RPMI8226 (cell line): ENCODE results near the gene GNS.
"Not testable (repeated sequence)": the region's sequence is repeated elsewhere in the genome, so short reads cannot be mapped to it uniquely, and the experiment has no call there.

Experiments
- DNase-seq: peaks from one replicate; pipeline ENCODE4 v3.0.0-alpha.2; 2015

GNS gene

DNA sequence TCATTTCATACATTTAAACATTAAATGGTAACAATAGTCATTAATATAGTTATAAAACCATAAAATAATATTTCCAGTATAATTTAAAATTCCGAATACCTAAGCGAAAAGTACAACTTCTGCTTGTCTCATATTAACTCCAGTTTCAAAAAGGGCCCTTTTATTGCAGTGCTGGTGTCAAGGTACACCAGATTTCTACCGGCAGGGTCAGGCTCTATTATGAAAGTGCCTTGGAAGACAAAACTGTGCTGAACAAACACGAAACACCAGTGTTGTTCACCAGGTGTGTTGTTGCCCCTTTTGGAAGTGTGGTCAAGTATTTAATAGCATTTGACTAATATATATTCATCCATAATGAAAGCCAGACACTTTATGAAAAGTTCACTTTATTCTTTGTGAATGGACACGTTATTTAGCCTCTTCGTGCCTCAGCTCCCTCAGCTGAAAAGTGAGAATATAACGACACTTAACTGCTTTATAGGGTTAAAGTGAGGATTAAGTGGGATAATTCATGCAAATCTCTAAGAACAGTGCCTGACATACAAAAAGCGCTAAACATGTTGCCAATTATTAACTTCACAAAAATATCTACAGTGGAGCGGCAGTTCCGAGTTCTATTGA lies 20.3 kb upstream of the GNS start:
- peak; percentile 49 for DNase-seq

- DNase-seq, result not testable (repeated sequence)
Observed at GRCh38 chr12:64775147-64775736, 16.0 kb upstream of the GNS start.

DNA sequence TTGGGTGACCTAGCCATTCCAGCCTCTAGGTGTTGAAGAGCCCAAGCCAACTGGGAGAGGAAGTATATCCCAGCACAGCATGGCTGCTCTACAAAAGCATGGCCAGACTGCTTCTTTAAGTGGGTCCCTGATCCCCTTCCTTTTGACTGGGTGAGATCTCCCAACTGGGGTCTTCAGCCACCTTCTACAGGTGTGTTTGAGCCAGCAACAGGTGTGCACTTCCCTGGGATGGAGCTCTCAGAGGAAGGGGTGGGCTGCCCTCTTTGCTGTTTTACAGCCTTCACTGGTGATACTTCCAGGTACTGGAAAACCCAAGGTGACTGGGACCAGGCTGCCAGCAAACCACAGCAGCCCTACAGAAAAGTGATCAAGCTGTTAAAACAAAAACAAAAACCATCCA lies 14.2 kb upstream of the GNS start:
- no peak for DNase-seq

- DNase-seq, result no peak
Observed at GRCh38 chr12:64767495-64767894, 8.3 kb upstream of the GNS start.

DNA sequence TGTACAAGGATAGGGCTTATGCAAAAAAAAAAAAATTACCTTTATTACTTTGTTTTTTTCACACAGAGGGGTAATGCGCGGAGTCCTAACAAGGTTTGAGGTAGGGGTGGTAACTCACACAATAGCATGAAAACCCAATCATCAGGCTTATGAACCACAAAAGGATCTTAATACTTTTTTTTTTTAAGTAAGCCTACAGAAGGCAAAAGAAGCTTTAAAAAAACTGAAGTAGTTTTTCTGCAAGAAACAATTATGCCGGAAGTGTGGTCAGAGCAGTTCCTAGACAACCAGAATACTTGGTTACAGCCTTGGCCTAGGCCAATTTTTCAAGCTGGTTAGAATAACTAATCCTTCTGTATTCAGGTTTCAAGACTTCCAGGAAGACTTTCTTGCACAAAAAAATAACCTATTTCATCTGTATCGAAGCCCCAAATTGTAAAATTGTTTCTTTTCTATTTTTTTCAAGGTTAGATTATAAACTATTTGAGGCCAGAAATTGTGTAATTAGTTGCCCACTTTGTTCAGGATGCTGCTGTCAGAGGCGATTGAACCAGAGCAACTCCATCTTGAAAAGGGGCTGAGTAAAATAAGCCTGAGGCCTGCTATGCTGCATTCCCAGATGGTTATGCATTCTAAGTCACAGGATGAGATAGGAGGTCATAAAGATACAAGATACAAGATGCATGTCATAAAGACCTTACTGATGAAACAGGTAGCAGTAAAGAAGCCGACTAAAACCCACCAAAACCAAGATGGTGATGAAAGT lies 1.8 kb upstream of the GNS start:
- DNase-seq, result no peak

- peak; percentile 45 for DNase-seq
Observed at GRCh38 chr12:64757771-64758170, 1.4 kb downstream of the GNS start.

DNA sequence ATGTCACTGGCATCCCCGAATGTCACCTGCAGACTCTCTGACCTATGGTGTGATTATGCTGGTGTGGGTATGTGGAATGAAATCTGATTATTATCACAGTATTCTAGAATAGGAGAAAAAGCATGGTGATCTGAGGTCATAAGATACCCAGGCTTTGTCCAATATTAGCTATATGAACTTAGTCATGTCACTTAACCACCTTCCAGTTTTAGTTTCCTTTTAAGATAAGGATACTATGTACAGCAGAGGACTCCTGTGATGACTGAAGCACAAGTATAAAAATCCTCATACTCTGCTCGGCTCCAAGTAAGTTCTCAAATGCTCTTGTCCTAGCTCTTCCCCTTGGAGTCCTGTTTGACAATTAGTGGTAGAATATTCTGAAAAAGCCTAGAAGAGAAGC lies 2.8 kb downstream of the GNS start:
- DNase-seq, result no peak

GRCh38 chr12:64753427-64753826 lies 5.8 kb downstream of the GNS start:
- no peak for DNase-seq

GRCh38 chr12:64752833-64753238 lies 6.4 kb downstream of the GNS start:
- DNase-seq, result no peak

DNA sequence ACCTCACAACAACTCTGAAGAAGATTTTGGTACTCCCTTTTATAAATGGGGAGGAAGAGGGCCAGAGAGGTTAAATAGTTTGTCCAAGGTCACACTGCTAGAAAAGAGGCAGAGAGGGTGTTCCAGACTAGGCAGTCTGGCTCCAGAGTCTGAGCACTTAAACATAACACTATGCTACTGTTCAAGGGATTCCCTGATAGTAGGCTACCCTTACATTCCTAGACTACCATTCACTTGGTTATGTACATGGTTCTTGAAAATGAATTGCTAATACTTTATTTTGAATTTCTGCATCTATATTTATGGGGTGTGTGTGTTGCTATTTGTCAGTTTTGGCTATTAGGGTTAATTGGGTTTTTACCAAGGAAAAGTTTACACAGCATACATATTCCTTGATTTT lies 7.2 kb downstream of the GNS start:
- DNase-seq, result no peak

DNA sequence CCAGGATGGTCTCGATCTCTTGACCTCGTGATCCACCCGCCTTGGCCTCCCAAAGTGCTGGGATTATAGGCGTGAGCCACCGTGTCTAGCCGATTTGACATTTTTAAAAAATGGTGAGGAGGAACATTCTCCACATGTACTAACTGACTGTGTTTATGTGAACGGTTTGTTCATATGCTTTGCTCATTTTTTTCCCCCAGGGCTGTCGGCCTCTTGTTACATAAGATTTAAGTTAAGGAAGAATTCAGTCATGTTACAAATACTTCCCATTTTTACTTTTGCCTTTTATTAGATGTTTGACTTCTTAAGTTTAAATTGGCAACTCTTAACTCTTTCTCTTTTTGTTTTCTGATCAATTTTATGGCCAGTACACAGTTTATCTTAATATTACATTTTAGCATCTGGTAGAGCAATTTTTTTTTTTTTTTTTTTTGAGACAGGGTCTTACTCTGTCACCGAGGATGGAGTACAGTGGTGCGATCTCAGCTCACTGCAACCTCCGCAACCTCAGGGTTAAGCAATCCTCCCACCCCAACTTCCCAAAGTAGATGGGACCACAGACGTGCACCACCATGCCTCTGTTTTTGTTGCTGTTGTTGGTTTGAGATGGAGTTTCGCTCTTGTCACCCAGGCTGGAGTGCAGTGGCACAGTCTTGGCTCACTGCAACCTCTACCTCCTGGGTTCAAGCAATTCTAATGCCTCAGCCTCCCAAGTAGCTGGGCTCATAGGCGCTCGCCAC lies 9.6 kb downstream of the GNS start:
- DNase-seq, result no peak

DNA sequence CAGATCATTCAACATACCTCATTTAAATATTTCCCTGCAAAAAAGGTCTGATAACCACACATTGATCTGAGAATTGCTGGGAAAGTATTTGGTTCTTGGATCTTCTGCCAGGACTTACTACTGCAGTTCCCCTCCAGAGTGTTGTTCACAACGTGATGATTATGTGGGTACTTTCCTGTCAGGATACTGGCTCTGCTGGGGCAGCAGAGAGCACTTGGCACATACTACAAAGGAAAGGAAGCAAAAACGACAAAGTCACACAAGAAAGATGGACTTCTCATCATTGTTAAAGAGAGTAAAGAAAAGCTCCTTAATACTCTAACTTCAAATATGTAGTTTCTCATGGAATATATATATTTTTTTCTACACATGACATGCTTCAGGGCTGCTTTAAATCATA lies 11.5 kb downstream of the GNS start:
- DNase-seq, result no peak

DNA sequence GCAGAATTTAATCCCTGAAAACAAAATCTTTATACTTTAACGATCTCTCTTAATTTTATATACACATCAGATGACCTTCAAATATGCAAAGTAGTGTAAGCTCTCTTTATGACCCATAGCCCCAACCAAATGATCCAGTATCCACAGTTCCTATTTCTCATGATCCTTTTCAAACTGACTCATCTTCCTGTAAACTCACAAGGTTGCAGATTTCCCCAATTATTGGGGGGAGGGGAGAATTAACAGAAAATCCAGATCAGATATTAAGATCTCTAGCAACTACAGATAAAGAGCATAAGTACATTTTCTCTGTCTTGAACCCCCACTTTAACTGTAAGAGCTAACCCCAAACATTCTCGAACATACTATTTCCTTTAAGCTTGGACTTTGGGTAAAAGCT lies 12.5 kb downstream of the GNS start:
- DNase-seq, result no peak

GRCh38 chr12:64745980-64746379 lies 13.2 kb downstream of the GNS start:
- no peak for DNase-seq

- no peak for DNase-seq
Observed at GRCh38 chr12:64745259-64745807, 13.9 kb downstream of the GNS start.

- no peak for DNase-seq
Observed at GRCh38 chr12:64744422-64745258, 14.6 kb downstream of the GNS start.

DNA sequence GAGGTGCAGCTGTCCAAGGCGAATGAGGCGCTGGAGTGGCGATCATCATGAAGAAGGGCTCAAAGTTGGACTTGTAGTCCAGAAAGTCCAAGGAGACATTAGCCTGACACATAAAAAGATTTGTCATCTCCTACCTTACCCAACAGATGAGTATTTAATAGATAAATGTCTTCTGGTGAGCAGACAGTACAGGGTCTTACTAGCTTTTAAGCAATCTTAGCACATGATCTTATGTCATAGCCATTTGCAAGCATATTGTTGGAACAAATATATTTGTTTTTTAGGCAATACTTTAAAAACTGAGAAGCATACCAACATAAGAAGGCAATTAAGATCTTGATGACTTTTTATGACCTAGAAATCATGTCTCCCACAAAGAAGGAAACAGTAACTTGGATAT lies 16.0 kb downstream of the GNS start:
- no peak for DNase-seq

- no peak for DNase-seq
Observed at GRCh38 chr12:64742416-64742815, 16.8 kb downstream of the GNS start.

DNA sequence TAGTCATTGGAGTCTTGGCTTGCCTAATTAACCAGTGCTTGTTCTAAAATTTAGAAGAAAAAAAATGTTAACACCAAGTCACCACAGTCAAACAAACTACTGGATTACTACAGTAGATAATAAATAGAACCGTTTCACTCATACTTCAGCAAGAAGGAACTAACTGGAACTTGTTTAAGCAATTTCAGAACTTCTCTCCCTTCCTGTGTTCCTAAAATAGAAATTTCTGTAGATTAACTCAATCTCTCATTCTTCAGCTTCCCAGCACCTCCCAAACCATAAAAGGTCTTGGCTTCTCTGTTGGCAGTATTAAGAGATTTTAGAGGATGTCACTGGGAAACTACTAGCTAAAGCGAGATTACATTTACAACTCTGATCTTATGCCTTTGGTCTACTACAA lies 18.6 kb downstream of the GNS start:
- DNase-seq, result no peak

GRCh38 chr12:64739778-64740177 lies 19.4 kb downstream of the GNS start:
- DNase-seq, result no peak

DNA sequence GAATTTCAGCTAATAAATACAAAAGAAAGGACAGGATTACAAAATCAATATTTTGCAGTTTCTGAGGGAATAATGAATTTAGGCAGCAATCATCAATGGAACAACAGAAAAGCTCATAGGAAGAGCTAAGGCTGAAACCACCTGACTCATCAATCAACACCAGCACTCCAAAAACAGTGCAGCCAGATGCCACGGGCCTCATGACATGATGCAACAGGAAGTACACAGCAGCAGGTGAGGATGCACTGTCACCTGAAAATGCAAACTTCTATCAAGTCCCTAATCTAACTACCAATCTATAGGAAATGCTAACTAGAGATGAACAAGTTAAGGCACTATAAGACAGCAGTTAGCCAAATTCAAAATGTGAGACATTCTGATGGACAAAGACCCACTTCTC lies 21.7 kb downstream of the GNS start:
- DNase-seq, result peak; percentile 70

- DNase-seq, result no peak
Observed at GRCh38 chr12:64736771-64737170, 22.4 kb downstream of the GNS start.

GRCh38 chr12:64735442-64735841 lies 23.8 kb downstream of the GNS start:
- no peak for DNase-seq
